Activated T-cell treated with anti-CD3 and anti-CD28 coated beads, Interleukin-2, amount 50 U/mL, for 4 hours (primary cell): Measurements from ENCODE around the gene CITED4. TPM values are rescaled to one million over a fixed set of nuclear protein-coding genes. Genes with fewer than 3 reads are reported as not detected.
"Not testable (repeated sequence)": the region's sequence is repeated elsewhere in the genome, so short reads cannot be mapped to it uniquely, and the experiment has no call there.

Source experiments
- ATAC-seq, 2 donors: fragments of 200-7000 bp; cut with Tn5 transposase; one replicate each; pipeline ENCODE4 v1.10.0; 2021
- DNase-seq: peaks from one replicate; pipeline ENCODE4 v3.0.0-alpha.2; 2020
- H3K27me3 Mint-ChIP-seq: one replicate; pipeline ENCODE4 v1.8.0; 2021; ENCODE audit warnings: low read depth, mixed read lengths
- H3K36me3 Mint-ChIP-seq: one replicate; pipeline ENCODE4 v1.8.0; 2022; ENCODE audit warnings: mixed read lengths; ENCODE audit not compliant: insufficient read depth
- H3K4me1 Mint-ChIP-seq: one replicate; pipeline ENCODE4 v1.8.0; 2021; ENCODE audit warnings: low read depth, mixed read lengths
- H3K4me3 Mint-ChIP-seq: one replicate; pipeline ENCODE4 v1.8.0; 2021; ENCODE audit warnings: mild to moderate bottlenecking, moderate library complexity, mixed read lengths
- H3K9me3 Mint-ChIP-seq: one replicate; pipeline ENCODE4 v1.8.0; 2021; ENCODE audit warnings: mixed read lengths
- total RNA-seq, 3 donors: library from RNA; stranded (reverse); gene quantifications; one replicate each; pipeline ENCODE4 v1.2.1, GENCODE V29; 2021

CITED4 gene
- total RNA-seq, 3 donors from 2014 or later = 3.1 to 3.5 (median 3.2) TPM

DNA sequence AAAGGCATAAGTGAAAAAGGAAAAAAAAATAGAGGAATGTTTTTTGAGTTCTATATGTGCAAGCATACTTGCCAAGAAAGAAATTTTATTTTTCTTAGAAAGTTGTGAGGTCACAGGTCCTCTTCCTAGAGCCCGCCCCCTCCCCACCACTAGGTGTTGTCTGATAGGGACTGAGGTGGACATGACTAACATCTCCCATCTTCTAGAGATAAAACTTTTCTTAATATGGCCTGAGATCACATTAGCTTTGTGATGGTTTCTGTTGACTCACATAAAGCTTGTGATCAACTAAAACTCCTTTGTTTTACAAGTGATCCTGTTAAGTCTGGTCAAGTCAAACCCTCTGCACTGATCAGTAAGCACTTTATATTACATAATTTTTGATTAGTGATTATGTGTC is 33.4 kb upstream of the CITED4 start:
- H3K4me1 Mint-ChIP-seq = no peaks in the 10 kb centered on the region
- peaks cover 22% of the 10 kb centered on the region for H3K9me3 Mint-ChIP-seq
- no peaks in the 10 kb centered on the region for H3K27me3 Mint-ChIP-seq
- H3K4me3 Mint-ChIP-seq = no peak overlapping the region
- ATAC-seq = peak in 1 of 2 donors; percentile 48
- no peak for DNase-seq
- H3K36me3 Mint-ChIP-seq = no peaks in the 10 kb centered on the region

DNA sequence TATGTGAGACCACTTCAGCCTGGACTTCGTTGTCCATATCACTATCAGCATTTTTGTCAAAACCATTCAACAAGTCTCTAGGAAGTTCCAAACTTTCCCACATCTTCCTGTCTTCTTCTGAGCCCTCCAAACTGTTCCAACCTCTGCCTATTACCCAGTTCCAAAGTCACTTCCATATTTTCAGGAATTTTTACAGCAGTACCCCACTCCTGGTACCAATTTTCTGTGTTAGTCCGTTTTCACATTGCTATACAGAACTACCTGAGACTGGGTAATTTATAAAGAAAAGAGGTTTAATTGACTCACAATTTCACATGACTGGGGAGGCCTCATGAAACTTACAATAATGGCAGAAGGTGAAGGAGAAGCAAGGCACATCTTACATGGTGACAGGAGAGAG is 32.7 kb upstream of the CITED4 start:
- H3K4me1 Mint-ChIP-seq, H3K27me3 Mint-ChIP-seq, DNase-seq, H3K36me3 Mint-ChIP-seq, H3K4me3 Mint-ChIP-seq, ATAC-seq: not testable (repeated sequence)
- peaks cover 22% of the 10 kb centered on the region for H3K9me3 Mint-ChIP-seq

DNA sequence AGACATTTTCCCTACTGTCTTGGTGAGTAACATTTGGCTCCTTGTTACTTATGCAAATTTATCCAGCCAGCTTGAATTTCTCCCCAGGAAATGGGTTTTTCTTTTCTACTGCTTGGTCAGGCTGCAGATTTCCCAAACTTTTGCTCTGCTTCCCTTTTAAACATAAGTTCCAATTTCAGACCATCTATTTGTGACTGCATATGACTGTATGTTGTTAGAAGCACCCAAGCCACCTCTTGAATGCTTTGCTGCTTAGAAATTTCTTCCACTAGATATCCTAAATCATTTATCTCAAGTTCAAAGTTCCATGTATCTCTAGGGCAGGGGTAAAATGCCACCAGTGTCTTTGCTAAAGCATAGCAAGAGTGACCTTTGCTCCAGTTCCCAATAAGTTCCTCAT is 32.3 kb upstream of the CITED4 start:
- ATAC-seq = no peak
- Mint-ChIP-seq H3K36me3 (no peaks in the 10 kb centered on the region), H3K27me3 (no peaks in the 10 kb centered on the region), H3K9me3 (peaks cover 22% of the 10 kb centered on the region), H3K4me3 (no peak overlapping the region), H3K4me1 (no peaks in the 10 kb centered on the region)
- no peak for DNase-seq

DNA sequence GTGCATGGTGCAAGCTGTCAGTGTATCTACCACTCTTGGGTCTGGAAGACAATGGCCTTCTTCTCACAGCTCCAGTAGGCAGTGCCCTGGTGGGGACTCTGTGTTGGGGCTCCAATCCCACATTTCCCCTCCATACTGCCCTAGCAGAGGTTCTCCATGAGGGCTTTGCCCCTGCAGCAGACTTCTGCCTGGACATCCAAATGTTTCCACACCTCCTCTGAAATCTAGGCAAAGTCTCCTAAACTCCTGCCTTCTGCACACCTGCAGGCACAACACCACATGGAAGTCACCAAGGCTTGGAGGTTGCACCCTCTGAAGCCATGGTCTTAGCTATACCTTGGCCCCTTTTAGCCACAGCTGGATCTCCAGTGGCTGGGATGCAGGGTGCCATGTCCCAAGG is 31.8 kb upstream of the CITED4 start:
- ATAC-seq (no peak), DNase-seq (no peak)
- peaks cover 1% of the 10 kb centered on the region for H3K27me3 Mint-ChIP-seq
- no peak overlapping the region for H3K4me3 Mint-ChIP-seq
- peaks cover 22% of the 10 kb centered on the region for H3K9me3 Mint-ChIP-seq
- no peaks in the 10 kb centered on the region for H3K36me3 Mint-ChIP-seq
- H3K4me1 Mint-ChIP-seq = no peaks in the 10 kb centered on the region

DNA sequence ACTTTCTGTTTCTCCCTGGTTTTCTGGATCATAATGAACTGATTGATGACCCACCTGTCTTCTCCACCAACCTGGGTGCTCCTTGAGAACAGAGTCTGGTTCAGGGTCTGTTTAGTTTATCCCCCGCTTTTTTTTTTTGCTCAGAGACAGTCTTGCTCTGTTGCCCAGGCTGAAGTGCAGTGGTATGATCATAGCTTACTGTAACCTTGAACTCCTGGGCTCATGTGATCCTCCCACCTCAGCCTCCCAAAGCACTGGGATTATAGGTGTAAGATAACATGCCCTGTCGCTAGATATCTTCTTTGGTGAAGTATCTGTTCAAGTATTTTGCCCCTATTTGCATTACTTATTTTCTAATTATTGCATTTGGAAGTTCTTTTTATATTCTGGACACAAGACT is 30.2 kb upstream of the CITED4 start:
- Mint-ChIP-seq H3K4me3 (no peak overlapping the region), H3K27me3 (peaks cover 12% of the 10 kb centered on the region)
- DNase-seq = no peak

DNA sequence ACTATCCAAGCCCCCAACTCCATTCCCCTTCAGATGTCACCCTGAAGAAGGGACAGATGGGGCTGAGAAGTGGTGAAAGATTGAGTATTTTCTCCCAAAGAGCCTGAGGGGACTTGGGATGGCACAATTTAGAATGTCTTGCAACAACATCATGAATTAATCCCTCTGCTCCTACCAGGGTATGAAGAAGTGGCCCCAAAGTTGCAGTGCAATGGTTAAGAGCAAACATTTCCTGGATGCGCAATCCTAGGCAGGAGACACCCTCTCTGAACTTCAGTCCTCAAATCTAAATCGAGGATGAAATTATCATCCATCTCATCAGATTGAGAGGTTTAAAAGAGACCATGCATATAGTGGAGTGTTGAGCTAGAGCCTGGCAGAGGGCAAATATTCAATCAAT is 28.6 kb upstream of the CITED4 start:
- no peaks in the 10 kb centered on the region for H3K36me3 Mint-ChIP-seq
- ATAC-seq = no peak

More for the DNA sequence above, 30.2 kb upstream of the CITED4 start:
- no peaks in the 10 kb centered on the region for H3K4me1 Mint-ChIP-seq
- H3K36me3 Mint-ChIP-seq = no peaks in the 10 kb centered on the region
- H3K9me3 Mint-ChIP-seq = peaks cover 22% of the 10 kb centered on the region
- no peak for ATAC-seq

DNA sequence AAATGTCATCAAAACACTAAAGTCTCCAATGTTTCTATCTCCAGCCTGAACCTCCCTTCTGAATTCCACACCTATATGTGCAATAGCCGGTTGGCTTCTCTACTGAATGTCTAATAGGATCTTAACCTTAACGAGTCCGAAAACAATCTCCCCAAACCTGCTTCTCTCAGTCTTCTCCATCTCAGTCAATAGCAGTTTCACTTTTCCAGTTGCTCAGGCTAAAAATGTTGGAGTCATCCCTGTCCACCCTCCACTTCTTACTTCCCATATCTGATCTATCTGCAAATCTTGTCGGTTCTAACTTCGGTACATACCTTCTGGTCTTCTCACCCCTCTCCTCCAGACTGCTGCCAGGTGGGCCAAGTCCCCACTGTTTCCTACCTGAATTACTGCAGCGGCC is 25.5 kb upstream of the CITED4 start:
- Mint-ChIP-seq H3K9me3 (no peaks in the 10 kb centered on the region), H3K4me3 (no peak overlapping the region), H3K4me1 (peaks cover 4% of the 10 kb centered on the region), H3K36me3 (peaks cover 3% of the 10 kb centered on the region), H3K27me3 (peaks cover 44% of the 10 kb centered on the region)
- DNase-seq = no peak
- no peak for ATAC-seq

More for the DNA sequence above, 28.6 kb upstream of the CITED4 start:
- Mint-ChIP-seq H3K4me1 (no peaks in the 10 kb centered on the region), H3K27me3 (peaks cover 24% of the 10 kb centered on the region), H3K9me3 (peaks cover 22% of the 10 kb centered on the region), H3K4me3 (no peak overlapping the region)
- no peak for DNase-seq

DNA sequence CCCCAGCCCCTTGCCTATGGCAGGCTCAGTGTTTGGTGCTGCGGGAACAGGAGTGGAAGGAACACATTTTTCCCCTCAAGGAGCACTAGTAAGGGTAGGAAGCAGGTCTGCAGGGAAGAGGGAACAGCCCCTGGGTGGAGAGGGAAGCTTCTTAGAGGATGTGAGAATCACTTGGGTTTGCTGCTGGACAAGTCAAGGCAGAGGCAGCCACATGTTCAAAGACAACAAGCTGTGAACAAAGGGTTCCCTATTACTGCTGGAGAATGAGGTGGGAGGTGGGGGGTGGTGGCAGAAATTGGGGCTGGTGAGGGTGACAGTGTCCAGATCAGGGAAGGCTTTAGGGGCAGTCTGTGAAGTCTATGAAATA is 24.8 kb upstream of the CITED4 start:
- Mint-ChIP-seq H3K4me3 (no peak overlapping the region), H3K27me3 (peaks cover 48% of the 10 kb centered on the region), H3K4me1 (peaks cover 4% of the 10 kb centered on the region), H3K9me3 (no peaks in the 10 kb centered on the region), H3K36me3 (peaks cover 3% of the 10 kb centered on the region)
- ATAC-seq = no peak
- DNase-seq = no peak

DNA sequence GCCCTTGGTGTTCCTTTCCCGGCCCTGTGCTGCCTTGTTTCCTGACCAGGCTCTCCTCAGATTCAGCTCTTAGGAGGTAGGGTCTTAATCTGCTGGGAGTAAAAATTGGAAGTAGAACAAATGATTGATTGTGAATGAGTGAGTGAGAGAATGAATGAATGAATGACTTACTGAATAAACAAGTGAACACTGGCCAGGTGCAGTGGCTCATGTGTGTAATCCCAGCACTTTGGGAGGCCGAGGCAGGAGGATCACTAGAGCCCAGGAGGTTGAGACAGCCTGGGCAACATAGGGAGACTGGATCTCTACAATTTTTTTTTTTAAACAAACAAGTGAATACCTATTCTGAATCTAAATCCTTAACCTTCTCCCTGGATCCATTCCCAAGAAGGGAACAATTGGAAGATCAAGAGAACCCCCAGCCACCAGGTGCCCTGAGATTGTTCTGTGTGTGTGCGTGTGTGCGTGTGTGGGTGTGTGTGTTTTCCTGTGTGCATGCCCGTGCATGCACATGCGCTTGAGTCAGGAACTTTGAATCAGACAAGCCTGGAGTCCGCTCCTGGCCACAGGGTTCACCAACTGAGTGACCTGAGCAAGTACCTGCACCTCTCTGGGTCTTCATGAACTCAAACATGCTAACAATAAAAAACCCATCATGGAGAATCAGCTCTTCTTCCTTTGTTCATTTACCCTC is 24.3 kb upstream of the CITED4 start:
- ATAC-seq (no peak), DNase-seq (no peak)
- no peak overlapping the region for H3K4me3 Mint-ChIP-seq
- H3K9me3 Mint-ChIP-seq = no peaks in the 10 kb centered on the region
- peaks cover 4% of the 10 kb centered on the region for H3K4me1 Mint-ChIP-seq
- H3K27me3 Mint-ChIP-seq = peaks cover 48% of the 10 kb centered on the region
- H3K36me3 Mint-ChIP-seq = peaks cover 3% of the 10 kb centered on the region

DNA sequence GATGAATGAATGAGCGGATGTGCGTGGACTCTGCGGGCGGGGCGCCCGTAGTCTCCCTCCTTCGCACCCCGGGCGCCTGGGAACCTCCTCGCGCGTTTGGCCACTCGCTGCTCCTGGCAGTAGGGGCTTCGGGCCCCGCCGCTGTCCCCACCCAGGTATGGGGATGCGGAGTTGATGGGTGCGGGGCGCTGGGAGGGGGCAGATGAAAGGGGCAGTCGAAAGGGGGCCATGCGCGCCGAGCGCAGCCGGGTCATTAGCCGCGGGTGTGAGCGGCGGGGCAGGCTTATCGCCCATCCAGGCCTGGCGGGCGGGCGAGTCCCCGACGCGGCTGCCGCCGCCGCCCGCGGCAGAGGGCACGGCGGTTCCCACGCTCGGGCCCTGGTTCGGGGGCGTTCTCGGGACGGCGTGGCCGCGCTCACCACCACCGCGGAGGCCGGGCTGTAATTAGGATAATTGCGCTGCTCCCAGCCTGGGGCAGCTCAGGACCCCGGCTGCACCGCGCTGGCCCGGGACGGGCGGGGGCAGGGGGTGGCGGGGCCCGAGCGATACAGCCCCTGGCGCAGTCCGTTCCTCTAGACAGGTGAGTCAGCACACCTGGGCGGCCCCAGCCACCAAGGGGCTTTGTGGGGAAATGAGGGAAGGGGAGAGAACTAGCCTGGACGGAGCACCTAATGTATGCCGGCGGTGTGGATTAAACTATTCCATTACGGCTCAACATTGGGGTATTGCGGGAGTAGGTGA is 22.1 kb upstream of the CITED4 start:
- ATAC-seq (peak; percentile 30 to 32), DNase-seq (no peak)
- H3K4me3 Mint-ChIP-seq = peak overlapping the region; percentile 52
- peaks cover 4% of the 10 kb centered on the region for H3K4me1 Mint-ChIP-seq
- peaks cover 3% of the 10 kb centered on the region for H3K36me3 Mint-ChIP-seq
- peaks cover 52% of the 10 kb centered on the region for H3K27me3 Mint-ChIP-seq
- H3K9me3 Mint-ChIP-seq = no peaks in the 10 kb centered on the region

DNA sequence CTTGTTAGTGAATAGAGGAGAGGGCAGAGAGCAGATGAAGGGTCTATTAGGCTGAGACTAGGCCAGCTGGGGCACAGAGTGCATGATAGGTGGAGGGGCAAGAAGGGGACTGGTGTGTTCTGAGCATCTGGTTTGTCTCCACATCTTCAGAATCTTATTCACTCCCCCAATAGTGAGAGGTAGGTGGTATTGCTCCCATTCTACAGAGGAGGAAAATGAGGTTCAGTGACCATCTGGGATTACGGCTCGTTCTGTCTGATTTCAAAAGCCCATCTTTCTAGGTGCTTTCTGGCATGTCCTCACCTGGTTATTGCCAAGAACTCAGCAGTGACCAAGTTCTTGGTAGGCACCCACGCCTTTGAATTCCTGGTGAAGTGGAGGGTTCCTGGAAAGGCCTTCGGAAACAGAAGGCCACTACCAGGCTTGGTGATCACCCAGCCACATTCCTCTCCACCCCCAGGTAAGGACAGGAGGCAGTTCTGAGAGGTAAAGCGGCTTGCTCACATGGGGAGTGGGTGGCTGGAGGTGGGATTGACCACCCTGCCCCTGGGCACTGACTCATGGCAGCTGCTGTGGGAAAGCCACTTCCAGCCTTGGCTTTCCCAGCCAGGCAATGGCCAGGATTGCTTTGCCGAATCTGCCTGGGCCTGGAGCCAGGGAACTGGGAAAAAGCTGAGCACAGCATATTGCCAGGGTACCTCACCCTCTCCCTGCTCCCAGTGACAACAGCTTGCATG is 18.8 kb upstream of the CITED4 start:
- Mint-ChIP-seq H3K4me3 (no peak overlapping the region), H3K4me1 (peaks cover 22% of the 10 kb centered on the region), H3K27me3 (peaks cover 30% of the 10 kb centered on the region), H3K36me3 (peaks cover 3% of the 10 kb centered on the region), H3K9me3 (peaks cover 7% of the 10 kb centered on the region)
- ATAC-seq = no peak
- no peak for DNase-seq

DNA sequence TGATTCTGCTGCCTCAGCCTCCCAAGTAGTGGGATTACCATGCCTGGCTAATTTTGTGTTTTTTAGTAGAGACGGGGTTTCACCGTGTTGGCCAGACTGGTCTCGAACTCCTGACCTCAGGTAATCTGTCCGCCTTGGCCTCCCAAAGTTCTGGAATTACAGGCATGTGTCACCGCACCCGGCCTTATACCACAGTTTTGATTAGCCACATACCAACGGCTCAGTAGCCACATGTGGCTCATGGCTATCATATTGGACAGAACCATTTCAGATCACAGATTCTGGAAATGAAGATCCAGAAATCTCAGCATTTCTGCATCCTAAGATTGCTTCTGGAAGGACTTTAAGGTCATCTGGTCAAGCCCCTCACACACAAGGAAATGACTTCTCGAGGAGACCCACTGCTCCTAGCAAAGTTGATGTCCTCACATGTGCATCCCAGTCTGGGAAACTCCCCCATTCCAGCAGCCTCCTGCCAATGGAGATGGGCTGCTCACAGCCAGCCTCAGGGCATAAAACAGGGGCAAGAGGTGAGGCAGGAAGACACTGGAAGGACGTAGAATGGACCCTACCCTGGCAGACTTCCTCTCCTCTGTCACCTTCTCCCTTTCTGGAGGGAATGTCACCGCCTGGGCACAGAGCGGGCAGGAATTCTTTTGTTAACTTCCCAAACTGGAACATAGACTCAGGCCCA is 17.5 kb upstream of the CITED4 start:
- DNase-seq (no peak), ATAC-seq (no peak)
- Mint-ChIP-seq H3K4me1 (peaks cover 32% of the 10 kb centered on the region), H3K4me3 (no peak overlapping the region), H3K27me3 (peaks cover 21% of the 10 kb centered on the region), H3K36me3 (peaks cover 3% of the 10 kb centered on the region), H3K9me3 (peaks cover 7% of the 10 kb centered on the region)

DNA sequence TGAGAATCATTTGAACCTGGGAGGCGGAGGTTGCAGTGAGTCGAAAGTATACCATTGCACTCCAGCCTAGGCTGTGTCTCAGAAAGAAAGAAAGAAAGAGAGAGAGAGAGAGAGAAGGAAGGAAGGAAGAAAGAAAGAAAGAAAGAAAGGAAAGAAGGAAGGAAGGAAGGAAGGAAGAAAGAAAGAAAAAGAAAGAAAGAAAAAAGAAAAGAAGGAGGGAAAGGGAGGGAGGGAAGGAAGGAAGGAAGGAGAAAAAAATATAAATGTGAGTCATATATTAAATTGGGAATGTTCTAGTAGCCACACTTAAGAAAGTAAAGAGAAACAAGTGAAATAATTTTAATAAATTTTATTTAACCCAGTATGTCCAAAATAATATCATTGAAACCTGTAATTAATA is 16.7 kb upstream of the CITED4 start:
- H3K27me3 Mint-ChIP-seq = peaks cover 17% of the 10 kb centered on the region

DNA sequence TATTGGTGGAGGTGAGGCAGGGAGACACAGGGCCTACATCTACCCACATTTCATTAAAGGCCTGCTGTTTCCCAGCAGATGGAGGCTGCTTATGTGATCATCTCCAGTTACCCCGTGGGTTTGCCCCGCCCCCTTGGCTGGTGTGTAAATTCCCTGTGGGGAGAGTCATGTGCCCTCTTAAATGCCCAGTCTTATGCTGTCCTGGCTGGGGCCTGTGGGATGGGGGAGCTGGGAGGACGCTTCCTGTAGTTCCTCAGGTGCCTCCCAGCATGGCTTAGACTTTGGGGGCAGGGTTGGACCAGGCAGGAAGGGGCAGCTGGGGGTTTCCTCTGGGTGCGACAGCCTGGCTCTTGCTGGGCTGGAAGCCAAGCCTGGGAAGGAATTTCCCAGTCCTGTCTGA is 15.5 kb upstream of the CITED4 start:
- peaks cover 7% of the 10 kb centered on the region for H3K9me3 Mint-ChIP-seq
- H3K4me3 Mint-ChIP-seq = no peak overlapping the region
- peaks cover 28% of the 10 kb centered on the region for H3K4me1 Mint-ChIP-seq
- H3K36me3 Mint-ChIP-seq = no peaks in the 10 kb centered on the region
- H3K27me3 Mint-ChIP-seq = peaks cover 9% of the 10 kb centered on the region
- DNase-seq (peak; percentile 33), ATAC-seq (no peak)

More for the DNA sequence above, 16.7 kb upstream of the CITED4 start:
- Mint-ChIP-seq H3K4me1 (peaks cover 31% of the 10 kb centered on the region), H3K36me3 (peaks cover 2% of the 10 kb centered on the region), H3K4me3 (no peak overlapping the region), H3K9me3 (peaks cover 7% of the 10 kb centered on the region)
- DNase-seq (no peak), ATAC-seq (no peak)
